Progenitor cell of endocrine pancreas (in vitro differentiated cells): ENCODE results near the gene SH3D21. TPM values are rescaled to one million over a fixed set of nuclear protein-coding genes. Genes with fewer than 3 reads are reported as not detected.

ENCODE experiments used
- DNase-seq: peaks from one replicate; pipeline ENCODE4 v3.0.0; 2021; ENCODE audit warnings: low spot score; ENCODE audit not compliant: unreplicated experiment
- H3K27ac Mint-ChIP-seq: 2 replicates; pipeline ENCODE4 v1.8.0; 2021; ENCODE audit warnings: mild to moderate bottlenecking, moderate library complexity, mixed read lengths
- H3K27me3 Mint-ChIP-seq: 2 replicates; pipeline ENCODE4 v1.8.0; 2021; ENCODE audit warnings: mixed read lengths
- H3K36me3 Mint-ChIP-seq: 2 replicates; pipeline ENCODE4 v1.8.0; 2022; ENCODE audit warnings: mixed read lengths; ENCODE audit not compliant: insufficient read depth
- H3K4me1 Mint-ChIP-seq: 2 replicates; pipeline ENCODE4 v1.8.0; 2021; ENCODE audit warnings: low read depth, mixed read lengths
- H3K4me3 Mint-ChIP-seq: 2 replicates; pipeline ENCODE4 v1.8.0; 2021; ENCODE audit warnings: low read depth, mild to moderate bottlenecking, moderate library complexity, mixed read lengths
- H3K9me3 Mint-ChIP-seq: 2 replicates; pipeline ENCODE4 v1.8.0; 2021; ENCODE audit warnings: low read depth, mixed read lengths
- CTCF ChIP-seq: fragments of 200-600 bp; sonication (generic); IDR thresholded peaks from one replicate; pipeline ENCODE4 v1.5.0; 2021; ENCODE audit warnings: antibody characterized with exemption, mild to moderate bottlenecking; ENCODE audit not compliant: unreplicated experiment
- total RNA-seq: library from RNA; stranded (reverse); gene quantifications from 2 replicates; pipeline ENCODE4 v1.2.1, GENCODE V29; 2021

The SH3D21 gene
- total RNA-seq, 1 donor from 2014 or later: 10.6 TPM

- no peak for TF ChIP-seq CTCF
- no peak for DNase-seq
- Mint-ChIP-seq H3K27me3 (peaks cover 23% of the 10 kb centered on the region), H3K9me3 (no peaks in the 10 kb centered on the region), H3K4me3 (no peak overlapping the region), H3K36me3 (no peaks in the 10 kb centered on the region), H3K4me1 (peaks cover 15% of the 10 kb centered on the region), H3K27ac (no peak overlapping the region)
Measured at GRCh38 chr1:36328713-36329112, 22.5 kb downstream of the SH3D21 start.

DNA sequence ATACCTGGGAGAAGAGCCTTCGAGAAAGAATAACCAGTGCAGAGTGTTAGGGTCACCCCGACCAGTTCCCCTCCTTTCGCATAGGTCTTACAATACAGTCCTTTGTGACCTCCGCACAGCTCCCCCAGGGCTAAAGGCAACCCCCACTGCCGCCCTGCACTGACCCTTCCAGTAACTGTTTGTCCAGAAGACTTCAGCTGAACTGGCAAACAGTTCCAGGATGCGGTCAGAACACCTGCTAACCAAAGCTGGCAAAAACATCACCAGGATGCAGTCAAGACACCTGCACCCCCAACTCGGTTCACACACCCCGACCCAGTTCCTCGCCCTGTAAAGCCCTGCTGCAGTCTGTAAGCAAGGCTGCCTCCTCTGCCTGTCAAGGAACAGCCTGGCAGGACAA is 23.6 kb downstream of the SH3D21 start:
- no peak overlapping the region for H3K4me3 Mint-ChIP-seq

GRCh38 chr1:36330940-36331339 is 24.8 kb downstream of the SH3D21 start:
- H3K36me3 Mint-ChIP-seq: no peaks in the 10 kb centered on the region
- no peaks in the 10 kb centered on the region for H3K9me3 Mint-ChIP-seq
- no peak overlapping the region for H3K27ac Mint-ChIP-seq
- H3K27me3 Mint-ChIP-seq: peaks cover 20% of the 10 kb centered on the region
- no peak for TF ChIP-seq CTCF
- peaks cover 7% of the 10 kb centered on the region for H3K4me1 Mint-ChIP-seq
- H3K4me3 Mint-ChIP-seq: no peak overlapping the region
- no peak for DNase-seq

More for the DNA sequence above, 23.6 kb downstream of the SH3D21 start:
- H3K4me1 Mint-ChIP-seq: peaks cover 8% of the 10 kb centered on the region
- no peaks in the 10 kb centered on the region for H3K36me3 Mint-ChIP-seq
- no peak for DNase-seq
- H3K9me3 Mint-ChIP-seq: no peaks in the 10 kb centered on the region
- no peak for TF ChIP-seq CTCF
- H3K27me3 Mint-ChIP-seq: peaks cover 20% of the 10 kb centered on the region
- no peak overlapping the region for H3K27ac Mint-ChIP-seq

DNA sequence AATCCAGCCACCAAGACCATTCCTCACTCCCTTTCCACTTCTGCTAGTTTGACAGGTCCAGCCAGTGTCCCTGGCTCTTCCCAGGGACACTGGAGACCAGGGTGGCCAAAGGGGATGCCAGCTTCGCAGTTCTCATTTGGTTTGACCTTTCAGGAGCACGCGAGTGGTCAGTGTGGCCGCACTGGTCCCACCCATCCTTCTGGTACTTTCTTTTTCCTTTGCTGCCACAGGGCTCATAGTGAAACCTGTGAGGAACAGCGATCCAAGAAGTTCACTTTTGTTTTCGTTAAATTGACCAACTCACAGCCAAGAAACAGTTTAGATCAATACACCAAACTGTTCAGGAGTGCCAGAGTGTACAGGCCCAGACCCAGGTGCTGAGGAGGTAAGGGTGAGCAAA is 31.7 kb downstream of the SH3D21 start:
- no peaks in the 10 kb centered on the region for H3K27me3 Mint-ChIP-seq
- no peaks in the 10 kb centered on the region for H3K9me3 Mint-ChIP-seq
- H3K27ac Mint-ChIP-seq: no peak overlapping the region
- H3K36me3 Mint-ChIP-seq: peaks cover 3% of the 10 kb centered on the region
- no peak overlapping the region for H3K4me3 Mint-ChIP-seq
- DNase-seq: no peak
- no peaks in the 10 kb centered on the region for H3K4me1 Mint-ChIP-seq
- no peak for TF ChIP-seq CTCF

DNA sequence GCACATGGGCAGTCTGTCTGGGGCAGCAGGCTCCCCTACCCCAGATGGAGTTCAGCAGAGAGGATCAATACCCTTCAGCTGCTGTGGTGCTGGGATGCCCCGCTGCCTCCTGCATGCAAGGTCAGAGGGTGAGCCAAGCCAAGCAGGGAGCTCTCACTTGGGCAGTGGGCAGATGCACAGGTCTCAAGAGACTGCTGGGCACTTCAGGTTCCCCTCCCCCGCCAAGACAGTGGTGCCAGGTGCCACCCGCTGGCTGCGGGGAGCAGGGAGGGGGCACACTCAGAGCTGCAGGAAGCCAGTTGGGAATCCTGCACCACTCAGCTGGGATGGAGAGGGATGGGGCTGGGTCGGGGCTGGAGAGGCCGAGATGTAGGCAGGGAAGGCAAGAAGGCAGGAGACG is 33.0 kb downstream of the SH3D21 start:
- no peaks in the 10 kb centered on the region for H3K4me1 Mint-ChIP-seq
- no peak overlapping the region for H3K4me3 Mint-ChIP-seq
- no peak for DNase-seq
- no peak for TF ChIP-seq CTCF
- peaks cover 3% of the 10 kb centered on the region for H3K36me3 Mint-ChIP-seq
- no peaks in the 10 kb centered on the region for H3K9me3 Mint-ChIP-seq
- no peaks in the 10 kb centered on the region for H3K27me3 Mint-ChIP-seq
- no peak overlapping the region for H3K27ac Mint-ChIP-seq
